Stimulated activated CD4-positive, alpha-beta T cell treated with anti-CD3 and anti-CD28 coated beads, TNF-alpha, amount 100 ng/mL, for 4 hours (primary cell): ENCODE measurements around the gene KRTAP10-10.
"Not testable (repeated sequence)": the region's sequence is repeated elsewhere in the genome, so short reads cannot be mapped to it uniquely, and the experiment has no call there.

Experiments used
- DNase-seq, 3 experiments: peaks; one replicate each; pipeline ENCODE4 v3.0.0-alpha.2; 2020; ENCODE audit warnings: low read depth in 3 of 3

Gene KRTAP10-10

DNA sequence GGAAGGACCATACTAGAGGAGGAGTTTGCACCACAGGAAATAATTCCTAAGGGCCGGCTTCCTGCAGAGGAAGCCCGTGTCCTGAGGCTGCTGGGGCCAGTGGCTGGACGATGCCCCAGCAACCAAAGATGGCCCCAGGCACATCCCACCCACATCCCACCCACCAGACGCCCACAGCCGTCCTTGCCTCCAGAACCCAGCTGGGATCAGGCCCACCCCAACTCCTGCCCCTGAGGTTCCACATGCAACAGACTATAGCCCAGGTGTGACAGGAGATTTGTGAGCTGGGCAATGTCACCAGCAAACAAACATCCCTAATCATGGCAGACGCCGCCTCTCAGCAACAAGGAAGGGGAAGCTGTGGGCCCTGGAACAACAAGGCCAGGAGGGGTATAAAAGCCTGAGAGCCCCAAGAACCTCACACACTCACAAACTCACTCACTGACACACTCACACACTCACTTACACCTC, 10.4 kb upstream of the KRTAP10-10 start, which contains the start of gene KRTAP10-9:
Gene KRTAP10-9 (plus strand): TSS at position 421 of the 471 bp plus-strand sequence. CDS start 79 bp downstream, outside the sequence.
- no peak for DNase-seq

DNA sequence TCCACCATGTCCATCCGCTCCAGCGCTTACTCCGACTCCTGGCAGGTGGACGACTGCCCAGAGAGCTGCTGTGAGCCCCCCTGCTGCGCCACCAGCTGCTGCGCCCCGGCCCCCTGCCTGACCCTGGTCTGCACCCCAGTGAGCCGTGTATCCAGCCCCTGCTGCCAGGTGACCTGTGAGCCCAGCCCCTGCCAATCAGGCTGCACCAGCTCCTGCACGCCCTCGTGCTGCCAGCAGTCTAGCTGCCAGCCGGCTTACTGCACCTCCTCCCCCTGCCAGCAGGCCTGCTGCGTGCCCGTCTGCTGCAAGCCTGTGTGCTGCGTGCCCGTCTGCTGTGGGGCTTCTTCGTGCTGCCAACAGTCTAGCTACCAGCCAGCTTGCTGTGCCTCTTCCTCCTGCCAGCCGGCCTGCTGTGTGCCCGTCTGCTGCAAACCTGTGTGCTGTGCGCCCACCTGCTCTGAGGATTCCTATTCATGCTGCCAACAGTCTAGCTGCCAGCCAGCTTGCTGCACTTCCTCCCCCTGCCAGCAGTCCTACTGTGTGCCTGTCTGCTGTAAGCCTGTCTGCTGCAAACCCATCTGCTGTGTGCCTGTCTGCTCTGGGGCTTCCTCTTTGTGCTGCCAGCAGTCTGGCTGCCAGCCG, 9.9 kb upstream of the KRTAP10-10 start:
- not testable (repeated sequence) for DNase-seq

DNA sequence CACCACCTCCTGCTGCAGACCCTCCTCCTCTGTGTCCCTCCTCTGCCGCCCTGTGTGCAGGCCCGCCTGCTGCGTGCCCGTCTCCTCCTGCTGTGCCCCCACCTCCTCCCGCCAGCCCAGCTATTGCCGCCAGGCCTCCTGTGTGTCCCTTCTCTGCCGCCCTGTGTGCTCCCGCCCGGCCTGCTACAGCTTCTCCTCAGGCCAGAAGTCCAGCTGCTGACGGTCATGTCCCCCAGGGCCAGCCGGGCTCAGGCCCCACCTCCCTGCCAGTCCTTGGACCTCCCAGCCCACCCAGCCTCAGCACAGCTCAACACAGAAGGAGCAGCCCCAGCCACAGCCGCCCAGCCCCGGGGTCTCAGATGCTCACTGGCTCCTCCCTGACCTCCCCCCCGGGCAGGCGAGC, 9.3 kb upstream of the KRTAP10-10 start:
- not testable (repeated sequence) for DNase-seq

DNA sequence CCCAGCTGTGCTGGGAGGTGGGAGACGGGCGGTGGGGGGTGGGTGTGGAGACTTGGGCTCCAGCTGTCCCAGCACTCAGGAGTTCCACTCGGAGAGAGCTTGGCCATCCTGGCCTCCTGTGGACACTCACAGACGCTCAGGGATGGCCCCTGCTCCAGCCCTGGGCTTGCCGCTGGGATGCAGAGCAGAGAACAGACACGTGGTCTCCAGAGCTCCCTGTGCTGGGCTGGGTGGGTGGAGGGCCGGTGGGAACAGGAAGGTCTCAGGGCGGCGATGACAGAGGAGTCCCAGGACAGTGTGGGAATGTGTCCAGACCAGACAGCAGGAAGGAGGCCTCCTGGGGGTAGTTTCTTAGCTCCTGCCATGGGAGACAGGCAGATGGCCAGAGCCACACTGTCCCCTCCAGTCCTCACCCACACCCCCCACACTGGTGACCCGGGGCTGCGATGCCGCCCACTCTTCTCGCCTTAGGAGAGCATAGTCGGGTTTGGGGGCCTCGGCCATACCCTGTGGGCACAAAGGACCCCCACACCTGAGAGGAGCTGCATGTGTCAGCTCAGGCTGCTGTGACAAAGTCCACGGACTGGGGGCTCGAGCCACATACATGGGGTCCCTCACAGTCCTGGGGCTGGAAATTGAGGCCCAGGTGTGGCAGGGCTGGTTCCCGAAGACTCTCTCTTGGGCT, 8.3 kb upstream of the KRTAP10-10 start:
- DNase-seq, result no peak

DNA sequence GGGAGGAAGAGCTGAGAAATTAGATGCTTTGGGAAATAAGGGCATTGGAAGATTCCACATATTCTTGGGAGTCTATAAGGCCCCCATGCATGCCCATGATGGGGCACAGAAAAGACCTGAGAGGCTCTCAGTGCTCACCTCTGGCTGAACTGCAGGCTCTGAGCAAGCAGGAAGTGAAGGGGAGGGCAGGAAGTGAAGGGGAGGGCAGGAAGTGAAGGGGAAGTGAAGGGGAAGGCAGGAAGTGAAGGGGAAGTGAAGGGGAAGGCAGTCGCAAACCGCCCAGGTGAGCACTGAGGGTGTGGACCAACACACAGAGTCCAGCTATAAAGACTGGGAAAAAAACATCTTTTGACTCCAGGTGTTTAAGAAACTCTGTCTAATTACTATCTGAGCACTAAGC, 6.7 kb upstream of the KRTAP10-10 start:
- no peak for DNase-seq

DNA sequence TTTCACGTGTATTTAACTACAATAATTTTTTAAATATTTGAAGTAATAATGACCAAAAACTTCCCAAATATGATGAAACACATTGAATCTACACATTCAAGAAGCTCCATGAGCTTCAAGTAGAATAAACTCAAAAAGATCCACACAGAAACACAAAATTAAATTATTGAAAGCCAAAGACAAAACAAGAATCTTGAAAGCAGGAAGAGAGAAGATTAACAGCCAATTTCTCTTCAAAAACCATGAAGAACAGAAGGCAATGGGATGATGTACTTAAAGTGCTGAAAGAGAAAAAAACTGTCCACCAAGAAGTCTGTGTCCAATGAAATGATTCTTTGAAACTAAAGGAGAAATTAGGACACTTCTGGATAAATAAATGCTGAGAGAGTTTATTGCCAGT, 5.1 kb upstream of the KRTAP10-10 start:
- no peak for DNase-seq

DNA sequence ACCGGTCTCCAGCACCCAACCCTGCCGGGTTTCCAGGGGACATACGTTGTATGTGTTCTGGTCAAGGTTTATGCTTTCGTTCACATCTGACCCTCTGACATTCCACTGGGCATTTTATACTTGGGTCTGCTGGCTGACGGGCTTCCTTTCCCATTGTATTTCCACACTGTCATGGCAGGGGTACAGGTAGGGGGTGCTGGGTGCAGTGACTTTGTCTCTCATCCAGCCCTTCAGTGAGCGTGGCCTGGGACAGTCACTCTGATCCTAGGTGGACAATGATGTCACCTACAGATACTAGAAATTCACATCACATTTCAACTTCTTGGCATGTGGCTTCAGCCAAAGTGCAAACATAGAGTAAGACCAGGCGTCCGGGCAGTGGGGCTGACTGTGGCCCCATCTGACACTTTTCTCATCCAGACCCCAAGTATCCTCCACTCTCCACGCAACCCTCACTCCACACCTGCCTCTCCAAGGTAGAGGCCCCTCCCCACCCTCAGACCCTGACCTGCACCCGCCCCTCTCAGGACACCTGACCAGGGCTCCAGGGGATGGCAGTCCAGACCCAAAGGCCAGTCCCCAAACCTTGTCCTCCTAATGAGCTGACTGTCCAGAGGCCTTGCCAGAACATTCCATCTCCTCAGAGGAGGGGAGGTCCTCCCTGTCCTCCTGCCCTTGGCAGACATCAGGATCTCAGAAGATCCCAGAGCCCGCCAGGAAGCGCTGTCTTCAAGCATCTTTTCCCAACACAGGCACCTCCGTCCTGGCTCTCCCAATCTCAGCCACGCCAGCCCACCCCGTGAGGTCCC, 743 bp upstream of the KRTAP10-10 start:
- no peak for DNase-seq

DNA sequence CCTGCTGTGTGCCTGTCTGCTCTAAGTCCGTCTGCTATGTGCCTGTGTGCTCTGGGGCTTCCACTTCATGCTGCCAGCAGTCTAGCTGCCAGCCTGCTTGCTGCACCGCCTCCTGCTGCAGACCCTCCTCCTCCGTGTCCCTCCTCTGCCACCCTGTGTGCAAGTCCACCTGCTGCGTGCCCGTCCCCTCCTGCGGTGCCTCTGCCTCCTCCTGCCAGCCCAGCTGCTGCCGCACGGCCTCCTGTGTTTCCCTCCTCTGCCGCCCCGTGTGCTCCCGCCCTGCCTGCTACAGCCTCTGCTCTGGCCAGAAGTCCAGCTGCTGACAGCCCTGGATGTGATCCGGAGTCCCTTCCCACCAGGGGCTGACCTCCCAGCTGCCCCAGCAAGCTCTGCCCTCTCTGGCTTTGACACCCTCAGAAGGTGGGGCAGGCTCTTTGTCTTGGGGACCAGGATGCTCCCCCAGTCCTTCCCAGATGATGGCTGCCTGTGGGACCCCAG, 744 bp downstream of the KRTAP10-10 start:
- DNase-seq, result not testable (repeated sequence)

DNA sequence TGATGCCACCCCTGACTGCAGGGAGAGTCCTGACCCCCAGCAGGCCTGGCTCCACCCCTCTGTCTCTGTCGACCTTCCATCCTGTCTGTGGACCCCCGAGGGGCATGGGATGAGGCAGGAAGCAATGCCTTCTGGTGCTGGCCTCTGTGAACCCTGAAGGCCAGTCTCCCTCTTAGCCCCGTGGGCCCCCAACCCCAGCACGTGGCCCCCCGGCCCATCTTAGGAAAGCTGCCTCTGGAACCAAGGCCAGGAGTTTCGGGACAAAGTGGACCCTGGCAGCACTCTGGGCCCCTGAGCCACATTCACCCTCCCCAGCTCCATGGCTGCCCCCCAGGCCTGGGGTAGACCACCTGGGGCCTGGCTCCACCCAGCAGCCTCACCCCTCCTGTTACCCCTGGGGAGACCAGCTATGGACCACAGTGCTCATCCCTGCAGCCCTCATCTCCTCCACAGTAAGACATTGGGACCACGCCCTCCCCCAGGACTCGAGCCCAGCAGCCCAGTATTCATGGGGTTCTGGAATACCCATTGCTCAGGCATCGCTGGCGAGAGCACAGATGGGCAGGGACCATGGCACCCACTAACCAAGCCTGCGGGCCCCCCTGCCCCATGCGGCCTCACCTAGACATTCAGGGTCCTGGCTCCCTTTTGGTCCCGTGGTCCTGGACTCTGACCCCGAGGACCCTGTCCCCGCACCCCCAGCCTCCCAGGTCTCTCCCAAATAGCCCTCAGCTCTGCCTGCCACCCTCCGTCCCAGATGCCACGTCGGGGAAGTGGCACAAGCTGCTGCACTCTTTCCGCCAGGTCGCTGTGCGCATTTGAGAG, 1.6 kb downstream of the KRTAP10-10 start:
- not testable (repeated sequence) for DNase-seq

DNA sequence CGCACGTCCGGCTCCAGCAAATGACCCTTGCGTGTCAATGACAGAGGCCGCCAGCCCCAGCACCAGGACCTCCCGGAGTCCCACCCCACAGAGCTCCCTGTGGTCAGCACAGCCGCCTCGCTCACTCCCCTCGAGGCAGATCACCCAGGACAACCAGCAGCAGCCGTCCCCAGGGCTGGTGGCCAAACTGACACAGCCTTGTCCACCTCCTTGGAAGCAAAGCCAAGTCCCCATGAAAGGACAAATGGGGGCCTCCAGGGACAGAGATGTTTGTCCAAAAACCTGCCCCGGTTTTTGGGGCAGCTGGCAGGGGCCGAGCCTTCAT, 2.1 kb downstream of the KRTAP10-10 start:
- no peak for DNase-seq

DNA sequence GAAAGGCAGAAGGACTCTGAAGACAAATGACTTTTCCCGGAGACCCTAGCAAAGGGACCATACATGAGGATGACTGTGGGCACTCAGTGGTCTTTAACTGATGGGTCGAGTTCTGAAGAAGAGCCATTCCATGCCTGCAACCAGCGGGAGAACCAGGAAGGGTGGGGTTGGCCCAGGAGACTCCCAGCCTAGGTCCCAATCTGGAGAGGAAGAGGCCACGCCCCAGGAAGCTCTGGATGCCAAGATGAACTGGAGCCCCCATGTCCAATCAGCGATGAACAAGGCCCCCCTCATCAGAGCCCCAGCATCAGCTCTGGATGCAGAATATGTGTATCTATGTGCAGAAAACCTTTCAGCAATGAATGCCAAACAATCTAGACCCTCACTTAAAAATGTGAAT, 3.6 kb downstream of the KRTAP10-10 start:
- DNase-seq, result no peak

DNA sequence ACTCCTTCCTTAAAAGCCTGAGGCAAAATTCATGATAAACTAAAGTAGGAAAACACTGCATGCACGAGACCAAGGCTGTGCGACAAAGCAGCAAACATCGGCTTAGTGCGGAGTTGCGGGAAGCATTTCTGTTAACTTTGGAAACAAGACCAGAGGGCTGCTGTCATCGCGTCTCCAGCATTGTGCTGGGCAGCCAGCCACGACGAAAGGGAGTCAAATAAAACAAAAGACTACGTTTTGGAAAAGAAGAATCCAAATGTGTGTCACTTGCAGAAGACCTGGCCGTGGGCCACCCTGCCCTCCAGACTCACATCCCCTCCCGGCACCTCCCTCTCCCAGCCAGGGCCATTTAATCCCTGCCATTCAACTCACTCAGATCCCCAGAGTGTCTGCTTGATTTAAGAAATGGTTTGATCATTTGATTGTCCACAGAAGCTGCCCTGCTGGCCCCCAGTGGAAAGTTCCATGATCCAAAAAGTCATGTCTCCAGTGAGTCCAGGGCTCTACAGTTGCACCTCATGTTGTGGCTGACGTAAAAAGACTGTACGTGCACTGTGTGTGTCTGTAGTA, 6.7 kb downstream of the KRTAP10-10 start:
- DNase-seq, result no peak

DNA sequence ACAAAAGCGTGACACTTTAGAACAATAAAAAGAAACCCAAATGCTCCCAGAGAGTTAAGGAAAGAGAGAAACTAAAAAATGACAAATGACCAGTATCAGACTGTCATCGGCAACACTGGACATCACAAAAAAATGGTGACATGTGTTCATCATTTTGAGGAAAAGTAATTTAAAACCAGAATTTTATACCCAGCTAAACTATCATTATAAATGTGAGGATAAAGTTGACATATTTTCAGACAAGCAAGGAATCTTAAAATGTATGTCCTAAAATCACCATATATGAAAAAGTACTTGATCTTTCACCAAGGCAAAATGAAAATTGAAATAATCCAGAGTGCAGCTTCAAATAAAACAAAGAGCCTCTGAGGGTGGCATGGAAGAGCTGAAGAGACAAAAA, 7.7 kb downstream of the KRTAP10-10 start:
- DNase-seq, result no peak

DNA sequence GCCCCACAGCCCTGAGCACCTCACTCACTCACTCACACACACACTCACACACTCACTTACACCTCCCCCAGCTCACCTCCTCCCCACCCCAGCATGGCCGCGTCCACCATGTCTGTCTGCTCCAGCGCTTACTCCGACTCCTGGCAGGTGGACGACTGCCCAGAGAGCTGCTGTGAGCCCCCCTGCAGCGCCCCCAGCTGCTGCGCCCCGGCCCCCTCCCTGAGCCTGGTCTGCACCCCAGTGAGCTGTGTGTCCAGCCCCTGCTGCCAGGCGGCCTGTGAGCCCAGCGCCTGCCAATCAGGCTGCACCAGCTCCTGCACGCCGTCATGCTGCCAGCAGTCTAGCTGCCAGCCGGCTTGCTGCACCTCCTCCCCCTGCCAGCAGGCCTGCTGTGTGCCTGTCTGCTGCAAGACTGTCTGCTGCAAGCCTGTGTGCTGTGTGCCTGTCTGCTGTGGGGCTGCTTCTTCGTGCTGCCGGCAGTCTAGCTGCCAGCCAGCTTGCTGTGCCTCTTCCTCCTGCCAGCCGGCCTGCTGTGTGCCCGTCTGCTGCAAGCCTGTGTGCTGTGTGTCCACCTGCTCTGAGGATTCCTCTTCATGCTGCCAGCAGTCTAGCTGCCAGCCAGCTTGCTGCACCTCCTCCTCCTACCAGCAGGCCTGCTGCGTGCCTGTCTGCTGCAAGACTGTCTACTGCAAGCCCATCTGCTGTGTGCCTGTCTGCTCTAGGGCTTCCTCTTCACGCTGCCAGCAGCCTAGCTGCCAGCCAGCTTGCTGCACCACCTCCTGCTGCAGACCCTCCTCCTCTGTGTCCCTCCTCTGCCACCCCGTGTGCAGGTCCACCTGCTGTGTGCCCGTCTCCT, 9.4 kb downstream of the KRTAP10-10 start, which contains the start of gene KRTAP10-11:
Gene KRTAP10-11 (plus strand): TSS at position 49 of the 856 bp plus-strand sequence. CDS start 45 bp downstream, at position 94.
- not testable (repeated sequence) for DNase-seq

DNA sequence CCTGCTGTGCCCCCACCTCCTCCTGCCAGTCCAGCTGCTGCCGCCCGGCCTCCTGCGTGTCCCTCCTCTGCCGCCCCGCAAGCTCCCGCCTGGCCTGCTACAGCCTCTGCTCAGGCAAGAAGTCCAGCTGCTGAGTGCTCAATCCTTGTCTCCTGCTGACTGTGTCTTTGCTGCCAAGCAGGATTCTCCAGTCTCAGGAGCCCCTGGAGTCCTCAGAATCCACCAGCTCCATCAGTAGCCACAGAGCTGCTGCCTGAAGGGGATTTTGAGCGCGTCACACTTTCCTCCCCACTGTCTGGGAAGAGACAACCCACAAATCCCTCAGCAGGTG, 10.0 kb downstream of the KRTAP10-10 start:
- no peak for DNase-seq

DNA sequence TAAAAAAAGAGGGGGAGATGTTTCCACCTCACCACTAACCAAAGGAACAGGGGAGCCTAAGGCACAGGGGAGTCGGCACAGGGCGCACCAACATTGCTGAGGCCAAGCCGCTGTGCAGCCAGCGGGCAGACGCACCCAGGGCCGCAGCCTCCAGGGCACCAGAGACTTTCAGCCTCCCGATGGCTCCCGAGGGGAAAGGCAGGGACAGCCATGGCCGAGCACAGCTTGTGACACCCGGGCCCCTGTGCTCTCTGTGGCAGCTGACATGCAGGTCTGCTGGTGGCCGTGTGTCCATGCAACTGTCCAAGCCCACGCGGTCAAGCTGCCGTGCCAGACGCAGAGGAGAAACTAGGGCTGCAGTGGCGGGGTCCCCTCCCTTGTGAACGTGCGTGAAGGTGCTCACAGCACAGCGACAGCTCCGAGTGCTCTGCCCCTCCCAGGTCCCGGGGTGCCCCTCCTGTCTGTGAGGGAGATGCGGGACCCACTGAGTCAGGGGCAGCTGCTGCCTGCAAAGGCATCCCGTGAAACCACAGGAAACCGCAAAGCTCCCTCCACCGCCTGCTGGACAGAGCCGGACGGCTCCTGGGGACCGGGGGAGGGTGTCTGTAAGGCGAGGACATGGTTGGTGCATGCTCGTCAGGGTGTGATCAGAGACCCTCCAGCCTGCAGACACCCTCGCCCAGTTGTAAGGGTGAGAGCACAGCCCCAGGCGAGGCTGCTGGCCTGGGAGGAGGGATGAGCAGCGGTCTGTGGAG, 11.6 kb downstream of the KRTAP10-10 start:
- DNase-seq, result no peak

DNA sequence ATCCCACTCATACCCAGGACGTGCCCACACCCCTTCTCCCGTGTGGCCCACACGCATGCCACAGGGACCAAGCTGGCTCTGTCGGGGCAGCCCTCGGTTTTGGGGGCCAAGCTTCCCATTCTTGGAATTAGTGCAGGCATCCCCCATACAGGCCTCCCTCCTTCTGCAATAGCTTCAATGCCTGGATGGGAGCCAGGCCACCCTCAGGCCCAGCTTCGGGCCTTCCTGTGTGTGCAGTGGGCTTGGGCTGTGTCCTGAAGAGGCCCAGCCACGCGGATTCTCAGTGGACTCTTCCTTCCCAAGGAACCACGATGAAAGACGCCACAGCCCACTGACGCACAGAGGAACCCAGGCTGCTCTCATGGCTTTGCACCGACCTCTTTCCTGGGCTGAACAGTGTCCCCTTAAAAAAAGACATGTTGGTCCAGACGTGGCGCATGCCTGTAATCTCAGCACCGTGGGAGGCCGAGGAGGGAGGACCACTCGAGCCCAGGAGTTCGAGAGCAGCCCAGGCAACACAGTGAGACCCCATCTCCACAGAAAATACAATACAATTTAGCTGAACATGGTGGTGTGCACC, 12.5 kb downstream of the KRTAP10-10 start:
- no peak for DNase-seq

DNA sequence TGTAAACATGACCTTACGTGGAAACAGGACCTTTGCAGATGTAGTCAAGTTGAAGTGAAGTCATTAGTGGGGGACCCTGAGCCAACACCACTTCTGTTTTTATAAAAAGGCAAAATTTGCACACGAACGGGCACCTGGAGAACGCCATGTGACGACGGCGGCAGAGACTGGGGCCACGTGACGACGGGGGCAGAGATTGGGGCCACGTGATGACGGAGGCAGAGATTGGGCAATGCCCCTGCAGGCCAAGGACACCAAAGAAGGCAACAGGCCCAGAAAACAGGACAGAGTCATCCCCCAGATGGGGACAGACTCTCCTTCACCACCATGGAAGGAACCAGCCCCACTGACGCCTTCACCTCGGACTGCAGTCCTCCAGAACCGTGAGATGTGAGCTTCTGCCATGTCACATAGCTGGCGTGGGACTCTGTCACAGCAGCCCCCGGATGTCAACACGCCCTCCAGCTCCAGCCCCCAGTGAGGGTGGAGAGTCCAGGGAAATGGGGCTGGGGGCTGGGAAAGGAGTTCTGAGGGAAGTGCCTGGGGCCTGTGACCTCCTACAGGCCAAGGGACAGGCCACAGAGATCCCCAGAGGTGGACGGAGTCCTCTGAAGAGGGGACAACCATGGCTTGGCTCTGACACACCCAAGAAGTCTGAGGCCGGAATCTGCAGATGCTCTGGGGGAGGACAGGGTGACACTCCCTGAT, 13.3 kb downstream of the KRTAP10-10 start:
- DNase-seq, result no peak
